ENCODE data around the gene STK10. TPM values are rescaled to one million over a fixed set of nuclear protein-coding genes. Genes with fewer than 3 reads are reported as not detected.
"Not testable (repeated sequence)": the region's sequence is repeated elsewhere in the genome, so short reads cannot be mapped to it uniquely, and the experiment has no call there.

STK10 gene
- polyA plus RNA-seq (ENCODE audit: insufficient read length in 3 of 3), result 10 to 100 TPM; 12.7 to 22.4 (median 15.7) TPM
- long read RNA-seq, donor 1, full-length matches to known transcripts, result 2 of 2 reads
- long read RNA-seq, donor 1, partial matches to known transcripts, result 0 of 2 reads
- long read RNA-seq, donor 1, other reads (novel, unspliced or antisense), result 0 of 2 reads
- long read RNA-seq, donor 2, partial matches to known transcripts, result 0 of 1 reads
- long read RNA-seq, donor 2, other reads (novel, unspliced or antisense), result 0 of 1 reads
- long read RNA-seq, donor 3, full-length matches to known transcripts, result 2 of 2 reads
- long read RNA-seq, donor 3, partial matches to known transcripts, result 0 of 2 reads
- long read RNA-seq, donor 3, other reads (novel, unspliced or antisense), result 0 of 2 reads
- long read RNA-seq, donor 4, result 0 reads
- long read RNA-seq, donor 5, result 0 reads
- long read RNA-seq, donor 6, full-length matches to known transcripts, result 1 of 1 reads
- long read RNA-seq, donor 6, partial matches to known transcripts, result 0 of 1 reads
- long read RNA-seq, donor 6, other reads (novel, unspliced or antisense), result 0 of 1 reads
- long read RNA-seq, donor 7, full-length matches to known transcripts, result 2 of 2 reads
- long read RNA-seq, donor 7, partial matches to known transcripts, result 0 of 2 reads
- long read RNA-seq, donor 7, other reads (novel, unspliced or antisense), result 0 of 2 reads
- long read RNA-seq, donor 8, result 0 reads
- long read RNA-seq, donor 9, full-length matches to known transcripts, result 1 of 1 reads
- long read RNA-seq, donor 9, partial matches to known transcripts, result 0 of 1 reads
- long read RNA-seq, donor 9, other reads (novel, unspliced or antisense), result 0 of 1 reads
- long read RNA-seq, donor 10, full-length matches to known transcripts, result 3 of 3 reads
- long read RNA-seq, donor 10, partial matches to known transcripts, result 0 of 3 reads
- long read RNA-seq, donor 10, other reads (novel, unspliced or antisense), result 0 of 3 reads
- long read RNA-seq, donor 11, full-length matches to known transcripts, result 1 of 6 reads
- long read RNA-seq, donor 11, partial matches to known transcripts, result 5 of 6 reads
- long read RNA-seq, donor 11, other reads (novel, unspliced or antisense), result 0 of 6 reads
- long read RNA-seq, donor 12, result 0 reads
- long read RNA-seq, donor 13, result 0 reads
- long read RNA-seq, donor 14, full-length matches to known transcripts, result 1 of 1 reads
- long read RNA-seq, donor 14, partial matches to known transcripts, result 0 of 1 reads
- long read RNA-seq, donor 14, other reads (novel, unspliced or antisense), result 0 of 1 reads
- long read RNA-seq, donor 15, full-length matches to known transcripts, result 2 of 2 reads
- long read RNA-seq, donor 15, partial matches to known transcripts, result 0 of 2 reads
- long read RNA-seq, donor 15, other reads (novel, unspliced or antisense), result 0 of 2 reads
- long read RNA-seq, donor 16, full-length matches to known transcripts, result 4 of 4 reads
- long read RNA-seq, donor 16, partial matches to known transcripts, result 0 of 4 reads
- long read RNA-seq, donor 16, other reads (novel, unspliced or antisense), result 0 of 4 reads

GRCh38 chr5:172188033-172188892 is at the start of gene STK10:
Gene STK10 (minus strand): TSS chr5:172188224. CDS start chr5:172188042, 182 bp downstream.
- peak in 10 of 11 donors; percentile 60 to 86 (median 80) for DNase-seq (ENCODE audit: extremely low read depth in 1 of 11, low read depth in 9 of 11, low spot score in 4 of 11)

- no peak for DNase-seq (ENCODE audit: extremely low read depth in 1 of 11, low read depth in 9 of 11, low spot score in 4 of 11)
Observed at GRCh38 chr5:172235827-172236736, 48.1 kb upstream of the STK10 start.

- DNase-seq (ENCODE audit: extremely low read depth in 1 of 11, low read depth in 9 of 11, low spot score in 4 of 11), result no peak
Observed at GRCh38 chr5:172235132-172235780, 47.2 kb upstream of the STK10 start.

- no peak for DNase-seq (ENCODE audit: extremely low read depth in 1 of 11, low read depth in 9 of 11, low spot score in 4 of 11)
Observed at GRCh38 chr5:172234031-172234430, 46.0 kb upstream of the STK10 start.

GRCh38 chr5:172229904-172230303 is 41.9 kb upstream of the STK10 start:
- DNase-seq (ENCODE audit: extremely low read depth in 1 of 11, low read depth in 9 of 11, low spot score in 4 of 11), result no peak

GRCh38 chr5:172224996-172225395 is 37.0 kb upstream of the STK10 start:
- DNase-seq (ENCODE audit: extremely low read depth in 1 of 11, low read depth in 9 of 11, low spot score in 4 of 11), result no peak

GRCh38 chr5:172223901-172224873 is 36.2 kb upstream of the STK10 start:
- DNase-seq (ENCODE audit: extremely low read depth in 1 of 11, low read depth in 9 of 11, low spot score in 4 of 11), result no peak

- DNase-seq (ENCODE audit: extremely low read depth in 1 of 11, low read depth in 9 of 11, low spot score in 4 of 11), result no peak
Observed at GRCh38 chr5:172219296-172219695, 31.3 kb upstream of the STK10 start.

GRCh38 chr5:172216345-172216744 is 28.3 kb upstream of the STK10 start:
- no peak for DNase-seq (ENCODE audit: extremely low read depth in 1 of 11, low read depth in 9 of 11, low spot score in 4 of 11)

GRCh38 chr5:172213126-172213525 is 25.1 kb upstream of the STK10 start:
- no peak for DNase-seq (ENCODE audit: extremely low read depth in 1 of 11, low read depth in 9 of 11, low spot score in 4 of 11)

GRCh38 chr5:172211676-172212075 is 23.7 kb upstream of the STK10 start:
- DNase-seq (ENCODE audit: extremely low read depth in 1 of 11, low read depth in 9 of 11, low spot score in 4 of 11), result no peak

GRCh38 chr5:172209714-172210113 is 21.7 kb upstream of the STK10 start:
- DNase-seq (ENCODE audit: extremely low read depth in 1 of 11, low read depth in 9 of 11, low spot score in 4 of 11), result no peak

- DNase-seq (ENCODE audit: extremely low read depth in 1 of 11, low read depth in 9 of 11, low spot score in 4 of 11), result no peak
Observed at GRCh38 chr5:172207511-172207910, 19.5 kb upstream of the STK10 start.

GRCh38 chr5:172205984-172206383 is 18.0 kb upstream of the STK10 start:
- DNase-seq (ENCODE audit: extremely low read depth in 1 of 11, low read depth in 9 of 11, low spot score in 4 of 11), result not testable (repeated sequence)

- no peak for DNase-seq (ENCODE audit: extremely low read depth in 1 of 11, low read depth in 9 of 11, low spot score in 4 of 11)
Observed at GRCh38 chr5:172200476-172200875, 12.5 kb upstream of the STK10 start.
